ENCODE measurements around the gene RUNX1.

RUNX1 gene

DNA sequence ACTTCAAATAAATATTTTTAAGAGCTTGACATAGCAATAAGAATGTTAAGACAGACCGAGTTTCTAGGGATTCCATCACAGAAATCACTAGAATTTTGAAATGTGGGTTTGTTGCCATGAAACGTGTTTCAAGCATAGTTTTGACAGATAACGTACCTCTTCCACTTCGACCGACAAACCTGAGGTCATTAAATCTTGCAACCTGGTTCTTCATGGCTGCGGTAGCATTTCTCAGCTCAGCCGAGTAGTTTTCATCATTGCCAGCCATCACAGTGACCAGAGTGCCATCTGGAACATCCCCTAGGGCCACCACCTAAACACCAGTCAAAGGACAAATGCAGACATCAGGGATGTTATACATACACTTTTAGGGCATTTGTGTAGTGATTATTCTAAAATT is 168.7 kb downstream of the RUNX1 start:
- peak overlapping the region; percentile 99 for H3K4me3 ChIP-seq (ENCODE audit: low read depth, low read length)
- TF ChIP-seq MYC (IDR thresholded peaks at IDR 0.05; ENCODE audit: low read depth, low read length) = no peak
- TF ChIP-seq POLR2A (IDR thresholded peaks at IDR 0.05; ENCODE audit: extremely low read depth, insufficient read length) = no peak
- TF ChIP-seq, protein P1, sequence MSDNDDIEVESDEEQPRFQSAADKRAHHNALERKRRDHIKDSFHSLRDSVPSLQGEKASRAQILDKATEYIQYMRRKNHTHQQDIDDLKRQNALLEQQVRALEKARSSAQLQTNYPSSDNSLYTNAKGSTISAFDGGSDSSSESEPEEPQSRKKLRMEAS (IDR thresholded peaks at IDR 0.05; ENCODE audit: low read depth, low read length) = no peak
- TF ChIP-seq, protein P2, sequence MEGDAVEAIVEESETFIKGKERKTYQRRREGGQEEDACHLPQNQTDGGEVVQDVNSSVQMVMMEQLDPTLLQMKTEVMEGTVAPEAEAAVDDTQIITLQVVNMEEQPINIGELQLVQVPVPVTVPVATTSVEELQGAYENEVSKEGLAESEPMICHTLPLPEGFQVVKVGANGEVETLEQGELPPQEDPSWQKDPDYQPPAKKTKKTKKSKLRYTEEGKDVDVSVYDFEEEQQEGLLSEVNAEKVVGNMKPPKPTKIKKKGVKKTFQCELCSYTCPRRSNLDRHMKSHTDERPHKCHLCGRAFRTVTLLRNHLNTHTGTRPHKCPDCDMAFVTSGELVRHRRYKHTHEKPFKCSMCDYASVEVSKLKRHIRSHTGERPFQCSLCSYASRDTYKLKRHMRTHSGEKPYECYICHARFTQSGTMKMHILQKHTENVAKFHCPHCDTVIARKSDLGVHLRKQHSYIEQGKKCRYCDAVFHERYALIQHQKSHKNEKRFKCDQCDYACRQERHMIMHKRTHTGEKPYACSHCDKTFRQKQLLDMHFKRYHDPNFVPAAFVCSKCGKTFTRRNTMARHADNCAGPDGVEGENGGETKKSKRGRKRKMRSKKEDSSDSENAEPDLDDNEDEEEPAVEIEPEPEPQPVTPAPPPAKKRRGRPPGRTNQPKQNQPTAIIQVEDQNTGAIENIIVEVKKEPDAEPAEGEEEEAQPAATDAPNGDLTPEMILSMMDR (IDR thresholded peaks at IDR 0.05; ENCODE audit: low read depth, low read length) = no peak
- DNase-seq (ENCODE audit: low read depth) = no peak

DNA sequence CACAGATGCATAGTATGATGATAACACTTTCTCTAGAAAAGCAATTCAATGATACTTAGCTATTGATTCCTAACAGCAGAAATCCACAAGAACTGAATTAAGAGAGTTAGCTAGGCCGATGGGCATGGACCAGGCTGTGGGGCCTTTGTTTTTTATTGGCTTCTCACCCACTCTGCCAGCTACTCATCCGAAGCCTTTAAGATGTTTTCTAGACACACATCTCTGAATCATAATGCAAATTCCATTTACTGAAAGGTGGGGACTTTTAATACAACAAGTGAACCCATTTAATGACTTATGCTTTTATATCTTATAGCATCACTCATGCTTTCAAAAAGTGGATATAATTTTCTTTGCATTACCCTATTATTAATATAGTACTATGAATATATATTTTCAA is 170.2 kb downstream of the RUNX1 start:
- DNase-seq (ENCODE audit: low read depth) = no peak
- H3K4me3 ChIP-seq (ENCODE audit: low read depth, low read length) = peak overlapping the region; percentile 30
- TF ChIP-seq MYC (IDR thresholded peaks at IDR 0.05; ENCODE audit: low read depth, low read length) = no peak
- TF ChIP-seq, protein P2 (IDR thresholded peaks at IDR 0.05; ENCODE audit: low read depth, low read length) = no peak
- TF ChIP-seq, protein P1 (IDR thresholded peaks at IDR 0.05; ENCODE audit: low read depth, low read length) = no peak
- no peak for TF ChIP-seq POLR2A (IDR thresholded peaks at IDR 0.05; ENCODE audit: extremely low read depth, insufficient read length)

DNA sequence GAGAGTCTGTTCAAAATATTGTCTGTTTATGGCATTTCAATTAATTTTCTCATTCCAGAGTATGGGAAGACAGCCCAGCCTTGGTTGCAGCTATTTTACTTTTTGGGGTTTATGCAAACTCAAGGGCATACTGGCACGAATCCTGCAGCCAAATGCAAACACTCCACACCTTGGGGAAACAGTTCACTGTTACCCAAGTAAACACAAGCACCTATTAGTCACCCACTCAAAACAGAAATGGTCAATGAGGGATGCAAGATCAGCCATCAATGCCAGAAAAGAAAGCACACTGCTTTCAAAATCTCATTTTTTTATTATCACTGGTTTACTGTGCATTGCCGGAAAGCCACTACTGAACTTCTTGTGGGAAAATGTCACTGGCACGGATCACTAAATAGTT is 170.6 kb downstream of the RUNX1 start:
- no peak for DNase-seq (ENCODE audit: low read depth)
- no peak for TF ChIP-seq POLR2A (IDR thresholded peaks at IDR 0.05; ENCODE audit: extremely low read depth, insufficient read length)
- TF ChIP-seq, protein P1 (IDR thresholded peaks at IDR 0.05; ENCODE audit: low read depth, low read length) = no peak
- TF ChIP-seq MYC (IDR thresholded peaks at IDR 0.05; ENCODE audit: low read depth, low read length) = no peak
- TF ChIP-seq, protein P2 (IDR thresholded peaks at IDR 0.05; ENCODE audit: low read depth, low read length) = no peak
- H3K4me3 ChIP-seq (ENCODE audit: low read depth, low read length) = peak overlapping the region; percentile 30

DNA sequence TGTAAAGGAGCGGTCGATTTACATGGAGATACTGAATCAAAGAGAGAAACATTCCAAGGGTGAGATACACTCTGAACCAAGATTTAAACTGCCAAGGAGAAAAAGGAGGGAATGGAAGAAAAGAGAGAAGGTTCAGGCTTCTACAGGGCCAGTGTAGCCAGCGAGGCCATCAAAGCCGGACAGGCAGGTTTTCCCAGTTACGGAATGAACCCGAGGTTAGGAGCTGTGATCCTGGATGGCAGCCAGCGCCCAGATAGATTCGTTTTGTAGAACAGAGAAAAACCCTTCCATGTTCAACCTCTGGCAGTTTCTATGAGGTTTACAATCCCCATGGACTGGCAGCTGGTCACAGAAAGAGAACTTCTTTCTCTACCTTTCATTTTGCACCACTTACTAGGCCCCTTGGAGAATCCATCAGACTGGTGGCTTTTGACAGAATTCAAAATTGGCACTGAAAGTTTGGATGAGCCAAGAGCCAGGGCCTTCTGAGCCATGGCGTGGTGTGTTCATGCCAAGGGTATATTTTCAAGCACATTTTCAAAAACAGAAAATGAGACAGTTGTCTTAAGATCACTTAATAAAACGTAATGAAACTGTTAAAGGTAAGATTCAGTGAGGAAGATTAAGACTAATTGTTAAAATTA is 171.5 kb downstream of the RUNX1 start:
- TF ChIP-seq MYC (IDR thresholded peaks at IDR 0.05; ENCODE audit: low read depth, low read length) = no peak
- TF ChIP-seq, protein P1 (IDR thresholded peaks at IDR 0.05; ENCODE audit: low read depth, low read length) = no peak
- no peak for TF ChIP-seq POLR2A (IDR thresholded peaks at IDR 0.05; ENCODE audit: extremely low read depth, insufficient read length)
- TF ChIP-seq, protein P2 (IDR thresholded peaks at IDR 0.05; ENCODE audit: low read depth, low read length) = no peak
- no peak for DNase-seq (ENCODE audit: low read depth)
- no peak overlapping the region for H3K4me3 ChIP-seq (ENCODE audit: low read depth, low read length)

DNA sequence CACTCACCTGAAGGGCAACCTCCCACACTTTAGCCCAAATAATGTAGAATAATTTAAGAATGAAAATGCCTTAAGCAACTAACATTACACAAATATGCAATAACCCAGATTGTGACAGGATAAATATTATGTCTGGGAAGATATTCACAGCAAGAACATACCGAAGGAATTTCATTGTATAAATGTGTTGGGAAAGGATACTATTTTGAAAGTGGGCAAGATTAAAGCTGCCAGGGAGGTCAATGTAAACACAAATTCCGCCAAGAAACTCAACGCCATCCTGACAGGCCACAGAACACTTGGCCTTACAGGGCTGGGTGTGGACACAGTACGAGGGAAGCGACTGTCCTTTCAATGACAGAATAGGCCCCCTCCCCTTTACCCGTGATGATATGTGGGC is 173.3 kb downstream of the RUNX1 start:
- no peak for DNase-seq (ENCODE audit: low read depth)
- TF ChIP-seq POLR2A (IDR thresholded peaks at IDR 0.05; ENCODE audit: extremely low read depth, insufficient read length) (no peak), MYC (IDR thresholded peaks at IDR 0.05; ENCODE audit: low read depth, low read length) (no peak)
- TF ChIP-seq, protein P1 (IDR thresholded peaks at IDR 0.05; ENCODE audit: low read depth, low read length) = no peak
- TF ChIP-seq, protein P2 (IDR thresholded peaks at IDR 0.05; ENCODE audit: low read depth, low read length) = no peak
- H3K4me3 ChIP-seq (ENCODE audit: low read depth, low read length) = no peak overlapping the region
